AG04449 (cell line): ENCODE data around the gene ZNF544.

Experiments used
- CTCF ChIA-PET: fragments of 350-600 bp; formaldehyde crosslinking; extraction: SDS; loops from one replicate; lab custom pipeline; 2021; ENCODE audit warnings: antibody characterized with exemption; lab: Yijun Ruan, JAX
- POLR2A ChIA-PET: fragments of 400-600, 350-600 bp; formaldehyde crosslinking; extraction: SDS; loops from one replicate; lab custom pipeline; 2020; ENCODE audit warnings: antibody characterized with exemption, inconsistent platforms; lab: Yijun Ruan, JAX
- DNase-seq: peaks from one replicate; pipeline ENCODE4 v3.0.0-alpha.2; 2010; ENCODE audit warnings: low read depth, low spot score
- H3K4me3 ChIP-seq: 2 replicates; pipeline ENCODE4 v1.5.1; 2011; ENCODE audit warnings: low read depth, mild to moderate bottlenecking, control low read depth, low read length
- CTCF ChIP-seq: IDR thresholded peaks from one replicate; pipeline ENCODE4 v1.5.1; 2011; ENCODE audit warnings: mild to moderate bottlenecking, moderate library complexity, low read length, control low read depth, inconsistent platforms; ENCODE audit not compliant: insufficient read depth; ENCODE audit errors: missing control alignments

Gene ZNF544

GRCh38 chr19:58228585-58229254, at the start of gene ZNF544:
ZNF544 (plus strand) TSS chr19:58228914; CDS start chr19:58244024, 15,110 bp downstream.
- DNase-seq: peak; percentile 5
- H3K4me3 ChIP-seq: peak within 1 kb of the TSS; percentile 73
- POLR2A ChIA-PET: interaction anchor here (0.8 to 1.9 kb wide), 2 partner anchors 10 to 50 kb away, joined by 4 to 6 read pairs; partner anchors contain the start of gene ZNF8
- CTCF ChIA-PET: interaction anchor here (0.8 to 1.4 kb wide), 4 partner anchors 9 to 76 kb away, joined by 3 read pairs; no protein-coding TSS in a partner anchor
- peak; percentile 37 for TF ChIP-seq CTCF

- H3K4me3 ChIP-seq: peak overlapping the region; percentile 85
- DNase-seq: no peak
- ChIA-PET CTCF (interaction anchor here (1.1 kb wide), 1 partner anchor 163 kb away, joined by 3 read pairs; no protein-coding TSS in a partner anchor), POLR2A (no interaction called here)
- peak; percentile 21 for TF ChIP-seq CTCF
Observed at GRCh38 chr19:58181902-58182576, 46.7 kb upstream of the ZNF544 start.

GRCh38 chr19:58182577-58182988, 46.1 kb upstream of the ZNF544 start:
- no peak for DNase-seq
- peak overlapping the region; percentile 85 for H3K4me3 ChIP-seq
- ChIA-PET CTCF (interaction anchor here (1.1 to 1.2 kb wide), 3 partner anchors 13 to 163 kb away, joined by 3 to 4 read pairs (median 3); no protein-coding TSS in a partner anchor), POLR2A (interaction anchor here (0.5 to 1.5 kb wide), 4 partner anchors 40 to 295 kb away, joined by 3 to 4 read pairs (median 4); no protein-coding TSS in a partner anchor)
- TF ChIP-seq CTCF: no peak

GRCh38 chr19:58182989-58183816, 45.5 kb upstream of the ZNF544 start, which contains the start of gene ZNF274:
ZNF274 (plus strand) TSS chr19:58183061; CDS start chr19:58183966, 905 bp downstream.
- TF ChIP-seq CTCF: no peak
- peak within 1 kb of the TSS; percentile 85 for H3K4me3 ChIP-seq
- POLR2A ChIA-PET: interaction anchor here (0.5 to 1.5 kb wide), 4 partner anchors 41 to 295 kb away, joined by 3 to 4 read pairs (median 4); no protein-coding TSS in a partner anchor
- CTCF ChIA-PET: interaction anchor here (0.8 to 1.2 kb wide), 3 partner anchors 9 to 27 kb away, joined by 3 to 4 read pairs (median 4); no protein-coding TSS in a partner anchor
- DNase-seq: peak; percentile 53

GRCh38 chr19:58183817-58184215, 44.9 kb upstream of the ZNF544 start:
- DNase-seq: peak; percentile 33
- no peak for TF ChIP-seq CTCF
- ChIA-PET CTCF (interaction anchor here (0.8 to 1.2 kb wide), 3 partner anchors 8 to 28 kb away, joined by 3 to 4 read pairs (median 4); no protein-coding TSS in a partner anchor), POLR2A (interaction anchor here (1.4 to 1.5 kb wide), 2 partner anchors 94 to 163 kb away, joined by 4 read pairs; no protein-coding TSS in a partner anchor)
- peak overlapping the region; percentile 85 for H3K4me3 ChIP-seq
